DND-41 (cell line): ENCODE data around the gene MAP3K5.

Experiments used
- ATAC-seq: fragments of 200-7000 bp; cut with Tn5 transposase; 3 replicates; pipeline ENCODE4 v1.9.1; 2021; ENCODE audit warnings: low read depth; ENCODE audit not compliant: insufficient read depth
- DNase-seq: peaks from one replicate; pipeline ENCODE4 v3.0.0-alpha.2; 2020
- H2AFZ ChIP-seq: 2 replicates; pipeline ENCODE4 v1.6.0; 2012; ENCODE audit warnings: low read depth, low read length
- H3K27ac ChIP-seq: 2 replicates; pipeline ENCODE4 v1.5.1; 2012; ENCODE audit warnings: low read length, inconsistent platforms
- H3K27me3 ChIP-seq: fragments of 200-600 bp; sonication (generic); 2 replicates; pipeline ENCODE4 v1.6.0; 2012; ENCODE audit warnings: low read length, mild to moderate bottlenecking, inconsistent platforms; ENCODE audit not compliant: insufficient read depth, poor library complexity
- H3K36me3 ChIP-seq: 2 replicates; pipeline ENCODE4 v1.5.1; 2012; ENCODE audit warnings: low read length, inconsistent platforms; ENCODE audit not compliant: insufficient read depth
- H3K4me1 ChIP-seq: 2 replicates; pipeline ENCODE4 v1.5.1; 2012; ENCODE audit warnings: mild to moderate bottlenecking, low read length; ENCODE audit not compliant: insufficient read depth
- H3K4me2 ChIP-seq: 2 replicates; pipeline ENCODE4 v1.6.0; 2012; ENCODE audit warnings: mild to moderate bottlenecking, moderate library complexity, low read length, inconsistent platforms; ENCODE audit not compliant: insufficient read depth
- H3K4me3 ChIP-seq, 2 experiments: fragments of 200-600 bp in 1 of 2; shearing (Covaris generic) in 1 of 2; 2 replicates each; pipeline ENCODE4 v1.5.1; 2012 to 2016; ENCODE audit warnings: inconsistent platforms in 2 of 2, low read length in 2 of 2, mild to moderate bottlenecking in 2 of 2, low read depth in 1 of 2, moderate library complexity in 1 of 2
- H3K79me2 ChIP-seq: 2 replicates; pipeline ENCODE4 v1.6.0; 2012; ENCODE audit warnings: low read length, inconsistent platforms; ENCODE audit not compliant: insufficient read depth
- H3K9ac ChIP-seq: 2 replicates; pipeline ENCODE4 v1.6.0; 2012; ENCODE audit warnings: low read depth, mild to moderate bottlenecking, inconsistent platforms, low read length, moderate library complexity
- H3K9me3 ChIP-seq: 2 replicates; pipeline ENCODE4 v1.5.1; 2012; ENCODE audit warnings: low read length, moderate library complexity, mild to moderate bottlenecking, inconsistent platforms; ENCODE audit not compliant: insufficient read depth, severe bottlenecking
- H4K20me1 ChIP-seq: 2 replicates; pipeline ENCODE4 v1.6.0; 2012; ENCODE audit warnings: low read length; ENCODE audit not compliant: insufficient read depth
- EZH2 ChIP-seq: IDR thresholded peaks from 3 replicates; pipeline ENCODE4 v1.6.1; 2012; ENCODE audit warnings: borderline replicate concordance, low read depth, mild to moderate bottlenecking, moderate library complexity, low read length, inconsistent platforms; ENCODE audit not compliant: severe bottlenecking
- TF ChIP-seq, protein P1 (sequence below): IDR thresholded peaks from 2 replicates; pipeline ENCODE4 v1.5.1; 2012; ENCODE audit warnings: borderline replicate concordance, low read length, moderate library complexity, mild to moderate bottlenecking; ENCODE audit not compliant: poor library complexity, severe bottlenecking; ENCODE audit errors: extremely low read depth

The MAP3K5 gene

DNA sequence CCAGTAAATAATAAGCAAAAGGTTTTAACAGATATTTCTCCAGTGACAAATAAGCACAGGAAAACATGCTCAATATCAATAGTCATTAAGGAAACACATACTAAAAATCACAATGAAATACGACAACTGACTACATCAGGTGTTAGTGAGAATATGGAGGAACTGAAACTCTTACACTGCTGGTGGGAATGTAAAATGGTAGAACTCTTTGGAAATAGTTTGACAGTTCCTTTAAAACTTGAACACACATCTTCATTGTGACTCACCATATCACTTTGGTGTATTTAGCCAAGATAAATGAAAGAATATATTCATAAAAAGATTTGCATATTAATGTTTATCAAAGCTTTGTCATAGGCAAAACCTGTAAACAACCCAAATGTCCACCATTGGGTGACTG, 11.3 kb upstream of the MAP3K5 start:
- ATAC-seq (no peak), DNase-seq (no peak)
- Histone ChIP-seq H3K4me2 (no peak overlapping the region), H3K9ac (no peak overlapping the region), H3K9me3 (no peaks in the 10 kb centered on the region), H2AFZ (no peak overlapping the region), H3K4me3 (no peak overlapping the region), H4K20me1 (no peaks in the 10 kb centered on the region), H3K36me3 (no peaks in the 10 kb centered on the region), H3K27ac (no peak overlapping the region), H3K4me1 (no peaks in the 10 kb centered on the region), H3K27me3 (no peaks in the 10 kb centered on the region), H3K79me2 (no peaks in the 10 kb centered on the region)
- TF ChIP-seq EZH2 = no peak
- TF ChIP-seq, protein P1, sequence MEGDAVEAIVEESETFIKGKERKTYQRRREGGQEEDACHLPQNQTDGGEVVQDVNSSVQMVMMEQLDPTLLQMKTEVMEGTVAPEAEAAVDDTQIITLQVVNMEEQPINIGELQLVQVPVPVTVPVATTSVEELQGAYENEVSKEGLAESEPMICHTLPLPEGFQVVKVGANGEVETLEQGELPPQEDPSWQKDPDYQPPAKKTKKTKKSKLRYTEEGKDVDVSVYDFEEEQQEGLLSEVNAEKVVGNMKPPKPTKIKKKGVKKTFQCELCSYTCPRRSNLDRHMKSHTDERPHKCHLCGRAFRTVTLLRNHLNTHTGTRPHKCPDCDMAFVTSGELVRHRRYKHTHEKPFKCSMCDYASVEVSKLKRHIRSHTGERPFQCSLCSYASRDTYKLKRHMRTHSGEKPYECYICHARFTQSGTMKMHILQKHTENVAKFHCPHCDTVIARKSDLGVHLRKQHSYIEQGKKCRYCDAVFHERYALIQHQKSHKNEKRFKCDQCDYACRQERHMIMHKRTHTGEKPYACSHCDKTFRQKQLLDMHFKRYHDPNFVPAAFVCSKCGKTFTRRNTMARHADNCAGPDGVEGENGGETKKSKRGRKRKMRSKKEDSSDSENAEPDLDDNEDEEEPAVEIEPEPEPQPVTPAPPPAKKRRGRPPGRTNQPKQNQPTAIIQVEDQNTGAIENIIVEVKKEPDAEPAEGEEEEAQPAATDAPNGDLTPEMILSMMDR = no peak

DNA sequence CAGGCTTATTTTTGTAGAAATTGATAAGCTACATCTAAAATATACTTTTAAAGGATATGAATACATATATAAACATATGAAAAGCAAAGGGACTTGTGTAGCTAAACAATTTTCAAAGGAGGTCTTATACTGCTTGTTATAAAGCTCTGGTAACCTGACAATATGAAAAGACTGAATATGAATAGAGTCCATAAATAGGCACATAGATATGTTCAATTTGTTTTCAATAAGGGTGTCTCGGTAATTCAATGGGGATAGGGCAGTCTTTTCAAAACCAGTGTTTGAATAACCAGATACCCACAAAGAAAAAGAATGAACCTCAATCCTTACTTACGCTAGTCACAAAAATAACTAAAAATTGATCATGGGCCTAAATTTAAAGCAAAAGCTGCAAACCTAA, 9.3 kb upstream of the MAP3K5 start:
- H3K79me2 ChIP-seq = no peaks in the 10 kb centered on the region
- no peaks in the 10 kb centered on the region for H3K9me3 ChIP-seq
- H3K27me3 ChIP-seq = no peaks in the 10 kb centered on the region
- no peak for ATAC-seq
- no peak overlapping the region for H3K27ac ChIP-seq
- no peak overlapping the region for H3K9ac ChIP-seq
- TF ChIP-seq, protein P1 = no peak
- TF ChIP-seq EZH2 = no peak
- no peak overlapping the region for H2AFZ ChIP-seq
- H3K4me3 ChIP-seq = no peak overlapping the region
- no peak for DNase-seq
- H3K4me1 ChIP-seq = no peaks in the 10 kb centered on the region
- H3K4me2 ChIP-seq = no peak overlapping the region
- H4K20me1 ChIP-seq = no peaks in the 10 kb centered on the region
- H3K36me3 ChIP-seq = no peaks in the 10 kb centered on the region

DNA sequence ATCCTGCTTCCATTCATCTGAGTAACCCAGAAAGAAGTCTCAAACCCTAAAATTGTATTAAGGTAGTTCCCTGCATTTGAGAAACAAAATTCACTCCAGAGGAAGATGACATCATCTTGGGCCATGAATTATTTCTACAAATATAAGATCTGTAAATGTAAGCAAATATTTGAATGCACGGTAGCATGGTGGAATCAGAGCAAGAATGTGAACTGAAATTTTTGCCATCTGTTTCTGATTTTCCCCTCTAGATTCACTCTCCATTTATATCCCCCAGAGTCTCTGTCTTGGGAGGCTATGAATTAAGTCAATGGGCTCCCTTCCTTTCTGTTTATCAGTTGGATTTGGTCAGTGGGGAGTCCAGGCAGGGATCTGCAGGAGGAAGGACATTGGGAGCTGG, 5.8 kb upstream of the MAP3K5 start:
- H3K27ac ChIP-seq = no peak overlapping the region
- no peaks in the 10 kb centered on the region for H3K36me3 ChIP-seq
- no peaks in the 10 kb centered on the region for H3K79me2 ChIP-seq
- H3K4me2 ChIP-seq = no peak overlapping the region
- H3K9me3 ChIP-seq = no peaks in the 10 kb centered on the region
- no peaks in the 10 kb centered on the region for H4K20me1 ChIP-seq
- no peak overlapping the region for H3K9ac ChIP-seq
- no peak for ATAC-seq
- TF ChIP-seq, protein P1 = no peak
- TF ChIP-seq EZH2 = no peak
- no peaks in the 10 kb centered on the region for H3K27me3 ChIP-seq
- no peak overlapping the region for H2AFZ ChIP-seq
- H3K4me3 ChIP-seq = no peak overlapping the region
- peaks cover 2% of the 10 kb centered on the region; the same call in 1 of the 2 replicates for H3K4me1 ChIP-seq
- DNase-seq = no peak

DNA sequence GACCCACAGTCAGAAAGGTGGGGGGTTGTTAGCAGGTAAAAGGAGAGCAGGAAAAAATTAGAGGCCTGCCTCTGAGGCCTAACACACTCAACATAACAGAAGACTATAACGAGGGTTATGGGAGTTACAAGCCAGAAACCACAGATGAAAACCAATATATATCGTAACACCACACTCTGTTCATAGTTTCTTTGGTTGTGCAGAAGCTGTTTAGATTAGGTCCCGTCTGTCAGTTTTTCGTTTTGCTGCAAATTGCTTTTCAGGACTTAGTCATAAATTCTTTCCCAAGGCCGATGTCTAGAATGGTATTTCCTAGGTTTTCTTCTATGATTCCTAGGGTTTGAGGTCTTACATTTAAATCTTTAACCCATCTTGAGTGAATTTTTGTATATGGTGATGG, 3.7 kb upstream of the MAP3K5 start:
- Histone ChIP-seq H3K27me3 (peaks cover 6% of the 10 kb centered on the region), H3K36me3 (no peaks in the 10 kb centered on the region), H3K4me2 (no peak overlapping the region), H3K79me2 (no peaks in the 10 kb centered on the region), H3K9me3 (no peaks in the 10 kb centered on the region), H3K9ac (no peak overlapping the region), H4K20me1 (no peaks in the 10 kb centered on the region), H3K27ac (no peak overlapping the region), H2AFZ (no peak overlapping the region), H3K4me3 (no peak overlapping the region), H3K4me1 (peaks cover 7% of the 10 kb centered on the region)
- DNase-seq = no peak
- no peak for TF ChIP-seq EZH2
- TF ChIP-seq, protein P1 = no peak
- ATAC-seq = no peak
